ENCODE results near the gene HRCT1.

GRCh38 chr9:35917261-35917660 is 11.3 kb downstream of the HRCT1 start:
- TF ChIP-seq, protein P1, sequence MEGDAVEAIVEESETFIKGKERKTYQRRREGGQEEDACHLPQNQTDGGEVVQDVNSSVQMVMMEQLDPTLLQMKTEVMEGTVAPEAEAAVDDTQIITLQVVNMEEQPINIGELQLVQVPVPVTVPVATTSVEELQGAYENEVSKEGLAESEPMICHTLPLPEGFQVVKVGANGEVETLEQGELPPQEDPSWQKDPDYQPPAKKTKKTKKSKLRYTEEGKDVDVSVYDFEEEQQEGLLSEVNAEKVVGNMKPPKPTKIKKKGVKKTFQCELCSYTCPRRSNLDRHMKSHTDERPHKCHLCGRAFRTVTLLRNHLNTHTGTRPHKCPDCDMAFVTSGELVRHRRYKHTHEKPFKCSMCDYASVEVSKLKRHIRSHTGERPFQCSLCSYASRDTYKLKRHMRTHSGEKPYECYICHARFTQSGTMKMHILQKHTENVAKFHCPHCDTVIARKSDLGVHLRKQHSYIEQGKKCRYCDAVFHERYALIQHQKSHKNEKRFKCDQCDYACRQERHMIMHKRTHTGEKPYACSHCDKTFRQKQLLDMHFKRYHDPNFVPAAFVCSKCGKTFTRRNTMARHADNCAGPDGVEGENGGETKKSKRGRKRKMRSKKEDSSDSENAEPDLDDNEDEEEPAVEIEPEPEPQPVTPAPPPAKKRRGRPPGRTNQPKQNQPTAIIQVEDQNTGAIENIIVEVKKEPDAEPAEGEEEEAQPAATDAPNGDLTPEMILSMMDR (IDR thresholded peaks at IDR 0.05 in 8 of 11, conservative IDR thresholded peaks at IDR 0.05 in 3 of 11) = no peak
- TF ChIP-seq POLR2A (IDR thresholded peaks at IDR 0.05) (no peak), POLR2AphosphoS5 (IDR thresholded peaks at IDR 0.05) (no peak)

Measured in spleen (tissue), 7 donors.